NCI-H1694 (cell line): ENCODE data around the gene RFPL1.

ENCODE experiments used
- DNase-seq: peaks from one replicate; lab custom pipeline; 2025; lab: John Stamatoyannopoulos, UW

The RFPL1 gene

GRCh38 chr22:29443452-29443851 is 5.1 kb downstream of the RFPL1 start:
- no peak for DNase-seq

- no peak for DNase-seq
Observed at GRCh38 chr22:29443861-29444792, 5.7 kb downstream of the RFPL1 start.

DNA sequence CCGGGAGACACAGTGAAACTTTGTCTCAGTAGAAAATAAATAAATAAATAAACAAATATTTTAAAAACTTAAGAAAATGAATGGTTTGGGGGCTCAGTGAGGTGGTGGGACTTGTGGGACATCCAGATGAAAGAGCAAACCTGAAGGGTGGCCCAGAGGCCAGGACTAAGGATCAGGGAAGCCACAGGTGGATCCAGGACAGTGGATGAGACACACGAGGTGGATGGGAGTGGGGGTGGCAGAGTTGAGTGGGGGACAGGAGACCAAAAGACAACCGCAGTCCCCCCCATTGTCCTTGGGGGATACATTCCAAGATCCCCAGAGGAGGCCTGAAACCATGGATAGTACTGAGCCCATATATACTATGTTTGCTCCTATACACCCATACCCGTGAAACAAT is 7.1 kb downstream of the RFPL1 start:
- no peak for DNase-seq

- DNase-seq = no peak
Observed at GRCh38 chr22:29447906-29448305, 9.5 kb downstream of the RFPL1 start.

GRCh38 chr22:29449296-29449875 is 11.0 kb downstream of the RFPL1 start:
- DNase-seq = no peak

GRCh38 chr22:29450222-29450621 is 11.8 kb downstream of the RFPL1 start:
- DNase-seq = no peak

DNA sequence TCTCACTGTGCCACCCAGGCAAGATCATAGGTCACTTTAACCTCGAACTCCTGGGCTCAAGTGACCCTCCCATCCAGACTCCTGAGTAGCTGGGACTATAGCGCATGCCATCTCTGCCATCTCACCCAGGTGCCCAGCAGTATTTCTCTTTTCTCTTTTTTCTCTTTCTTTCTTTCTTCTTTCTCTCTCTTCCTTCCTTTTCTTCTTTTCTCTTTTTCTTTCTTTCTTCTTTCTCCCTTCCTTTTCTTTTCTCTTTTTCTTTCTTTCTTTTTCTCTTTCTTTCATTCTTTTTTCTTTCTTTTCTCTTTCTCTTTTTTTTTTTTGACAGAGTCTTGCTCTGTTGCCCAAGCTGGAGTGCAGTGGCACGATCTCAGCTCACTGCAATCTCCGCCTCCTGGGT is 13.5 kb downstream of the RFPL1 start:
- no peak for DNase-seq

GRCh38 chr22:29454276-29454675 is 15.9 kb downstream of the RFPL1 start:
- DNase-seq = no peak

- DNase-seq = no peak
Observed at GRCh38 chr22:29456211-29456671, 17.9 kb downstream of the RFPL1 start.

DNA sequence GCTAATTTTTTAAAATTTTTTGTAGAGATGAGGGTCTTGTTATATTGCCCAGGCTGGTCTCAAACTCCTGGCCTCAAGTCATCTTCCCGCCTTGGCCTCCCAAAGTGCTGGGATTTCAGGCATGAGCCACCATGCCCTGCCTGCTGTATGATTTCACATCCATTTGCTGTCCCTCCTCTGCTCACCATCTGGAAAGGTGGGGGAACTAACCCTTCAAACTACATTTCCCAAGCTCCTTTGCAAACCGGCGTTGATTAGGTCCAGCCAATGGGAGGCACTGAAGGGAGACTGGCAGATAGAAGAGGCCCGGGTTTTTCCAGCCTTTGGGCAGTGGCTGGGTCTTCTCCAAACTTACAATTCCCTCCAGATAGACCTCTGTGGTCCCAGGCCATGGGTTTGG is 19.3 kb downstream of the RFPL1 start:
- DNase-seq = peak; percentile 35

DNA sequence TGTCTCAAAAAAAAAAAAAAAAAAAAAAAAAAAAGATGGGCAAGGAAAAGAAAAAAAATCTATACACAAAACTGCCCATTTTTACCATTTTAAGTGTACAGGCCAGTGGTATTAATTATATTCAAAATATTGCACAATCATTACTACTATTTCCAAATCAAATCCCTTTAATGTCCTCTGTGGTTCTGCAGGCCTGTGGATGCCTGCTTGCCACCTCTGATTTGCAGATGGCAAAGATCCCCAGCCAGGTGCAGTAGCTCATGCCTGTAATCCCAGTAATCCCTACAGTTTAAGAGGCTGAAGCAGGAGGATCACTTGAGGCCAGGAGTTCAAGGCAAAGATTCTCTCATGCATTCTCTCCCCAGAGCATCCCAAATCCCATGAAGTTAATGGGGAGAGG is 20.2 kb downstream of the RFPL1 start:
- DNase-seq = no peak

DNA sequence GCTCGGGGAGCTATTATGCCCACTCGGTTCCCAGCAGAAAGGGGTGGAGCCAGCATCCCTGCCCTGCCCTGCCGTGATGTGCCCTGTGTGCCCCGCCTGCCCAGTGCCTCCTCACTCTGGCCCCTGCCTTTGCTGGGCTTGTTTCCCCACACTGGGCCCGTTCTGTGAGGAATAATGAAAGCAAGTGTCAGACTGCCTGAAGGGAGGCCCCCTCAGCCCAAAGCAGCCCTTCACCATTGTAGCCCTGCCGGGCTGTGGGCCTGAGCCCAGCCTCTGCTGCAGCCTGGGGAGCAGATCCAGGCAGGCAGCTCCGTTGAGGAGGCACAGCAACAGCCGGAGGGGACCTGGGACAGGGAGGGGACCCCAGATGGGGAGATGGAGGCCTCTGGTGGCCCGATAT is 21.4 kb downstream of the RFPL1 start:
- no peak for DNase-seq

DNA sequence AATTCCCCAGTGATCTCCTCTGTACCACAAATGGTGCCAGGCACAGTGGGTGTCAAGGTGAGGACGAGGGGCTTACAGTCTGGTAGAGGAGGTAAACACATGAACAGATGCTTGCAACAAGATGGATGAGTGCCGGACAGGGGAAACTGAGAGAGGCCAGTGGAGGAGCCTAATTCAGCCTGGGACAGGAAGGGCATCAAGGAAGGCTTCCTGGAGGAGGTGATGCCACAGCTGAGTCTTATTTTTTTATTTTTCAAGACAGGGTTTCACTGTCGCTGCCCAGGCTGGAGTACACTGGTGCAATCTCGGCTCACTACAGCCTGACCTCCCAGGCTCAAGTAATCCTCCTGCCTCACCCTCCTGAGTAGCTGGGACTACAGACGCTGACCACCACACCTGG is 22.9 kb downstream of the RFPL1 start:
- no peak for DNase-seq

- DNase-seq = no peak
Observed at GRCh38 chr22:29463629-29464028, 25.2 kb downstream of the RFPL1 start.

DNA sequence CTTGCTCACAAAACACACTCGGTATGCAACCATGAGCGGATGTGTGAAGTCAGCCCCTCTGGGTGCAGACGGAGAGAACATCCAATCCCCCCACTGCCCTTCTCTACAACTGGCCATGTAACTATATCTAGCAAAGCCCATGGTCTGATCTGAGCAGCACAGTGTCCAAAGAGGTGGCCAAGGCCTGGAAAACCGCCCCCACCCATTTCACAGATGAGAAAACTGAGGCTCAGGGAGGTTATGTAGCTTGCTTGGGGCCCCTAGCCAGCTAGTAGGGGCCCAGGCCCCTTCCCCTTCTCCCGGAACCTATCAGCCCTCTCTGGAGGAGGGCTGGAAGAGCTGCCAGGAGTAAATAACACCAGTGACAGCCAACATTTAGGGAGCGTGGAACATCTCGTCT is 26.2 kb downstream of the RFPL1 start:
- no peak for DNase-seq

GRCh38 chr22:29469755-29470154 is 31.4 kb downstream of the RFPL1 start:
- DNase-seq = no peak

DNA sequence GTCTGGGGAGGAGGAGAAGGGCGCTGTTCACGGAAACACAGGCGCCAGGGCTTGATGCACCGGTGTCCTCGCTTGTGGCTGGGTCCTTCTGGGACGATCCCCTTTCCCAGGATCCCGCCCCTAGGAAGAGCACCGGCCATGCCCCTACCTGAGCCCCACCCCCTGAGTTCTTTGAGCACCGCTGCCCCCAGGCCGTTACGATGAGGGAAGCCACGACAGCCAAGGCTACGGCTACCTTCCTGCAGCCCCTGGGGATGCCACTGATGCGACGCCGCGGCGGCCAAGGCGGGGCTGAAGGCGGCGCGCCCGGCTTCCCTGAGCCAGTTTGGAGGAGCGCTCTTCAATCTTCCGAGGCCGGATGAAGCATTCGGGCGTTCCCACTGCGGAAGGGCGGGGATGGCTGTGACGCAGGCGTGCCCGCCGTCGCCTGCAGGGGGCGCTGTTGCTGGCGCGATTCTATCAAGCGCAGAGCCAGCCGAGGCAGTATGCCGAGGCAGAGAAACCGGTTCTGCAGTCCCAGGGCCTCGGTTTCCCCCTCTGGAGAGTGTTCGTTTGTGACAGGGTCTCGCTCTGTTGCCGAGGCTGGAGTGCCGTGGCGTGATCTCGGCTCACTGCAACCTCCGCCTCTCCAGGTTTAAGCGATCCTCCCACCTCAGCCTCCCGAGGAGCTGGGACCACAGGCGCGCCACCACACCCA is 31.9 kb downstream of the RFPL1 start:
- no peak for DNase-seq

- DNase-seq = no peak
Observed at GRCh38 chr22:29473001-29473400, 34.6 kb downstream of the RFPL1 start.

- DNase-seq = peak; percentile 24
Observed at GRCh38 chr22:29475550-29475949, 37.2 kb downstream of the RFPL1 start.

GRCh38 chr22:29476116-29476515 is 37.7 kb downstream of the RFPL1 start:
- DNase-seq = no peak

- DNase-seq = peak; percentile 49
Observed at GRCh38 chr22:29477723-29478318, 39.4 kb downstream of the RFPL1 start.
